Mucosa of gallbladder (tissue), 1 donor: ENCODE results near the gene IWS1. TPM values are rescaled to one million over a fixed set of nuclear protein-coding genes. Genes with fewer than 3 reads are reported as not detected.
"Not testable (repeated sequence)": the region's sequence is repeated elsewhere in the genome, so short reads cannot be mapped to it uniquely, and the experiment has no call there.

Source experiments
- DNase-seq: peaks from one replicate; pipeline ENCODE4 v3.0.0-alpha.2; 2020; ENCODE audit warnings: low spot score
- total RNA-seq: library from RNA; stranded (reverse); gene quantifications from one replicate; pipeline ENCODE4 v1.2.1, GENCODE V29; 2021
- donor health status: DM: no; HTN: no; CAD: no.

Gene IWS1
- total RNA-seq, 1 donor from 2014 or later, result 37.7 TPM

- no peak for DNase-seq
Observed at GRCh38 chr2:127560931-127561280, 34.6 kb upstream of the IWS1 start.

GRCh38 chr2:127560201-127560930, 34.1 kb upstream of the IWS1 start:
- no peak for DNase-seq

GRCh38 chr2:127559454-127559853, 33.2 kb upstream of the IWS1 start:
- DNase-seq, result no peak

GRCh38 chr2:127558911-127559310, 32.6 kb upstream of the IWS1 start:
- DNase-seq, result no peak

- no peak for DNase-seq
Observed at GRCh38 chr2:127552846-127553245, 26.6 kb upstream of the IWS1 start.

- no peak for DNase-seq
Observed at GRCh38 chr2:127552336-127552735, 26.0 kb upstream of the IWS1 start.

GRCh38 chr2:127551221-127551930, 25.1 kb upstream of the IWS1 start:
- no peak for DNase-seq

- no peak for DNase-seq
Observed at GRCh38 chr2:127546797-127547196, 20.5 kb upstream of the IWS1 start.

- DNase-seq, result no peak
Observed at GRCh38 chr2:127545796-127546195, 19.5 kb upstream of the IWS1 start.

GRCh38 chr2:127545189-127545588, 18.9 kb upstream of the IWS1 start:
- DNase-seq, result no peak

- DNase-seq, result not testable (repeated sequence)
Observed at GRCh38 chr2:127543013-127543501, 16.8 kb upstream of the IWS1 start.

- DNase-seq, result no peak
Observed at GRCh38 chr2:127542231-127542630, 15.9 kb upstream of the IWS1 start.

GRCh38 chr2:127541809-127542208, 15.5 kb upstream of the IWS1 start:
- no peak for DNase-seq

GRCh38 chr2:127537644-127538043, 11.4 kb upstream of the IWS1 start:
- DNase-seq, result no peak

- DNase-seq, result no peak
Observed at GRCh38 chr2:127536707-127537541, 10.6 kb upstream of the IWS1 start.

GRCh38 chr2:127535918-127536317, 9.6 kb upstream of the IWS1 start:
- DNase-seq, result no peak

- peak; percentile 78 for DNase-seq
Observed at GRCh38 chr2:127535422-127535901, 9.2 kb upstream of the IWS1 start, which contains the start of gene MYO7B. Gene MYO7B, plus strand, starts transcription at chr2:127535683. Its CDS starts 24,040 bp downstream, at chr2:127559723.

- no peak for DNase-seq
Observed at GRCh38 chr2:127532296-127532695, 6.0 kb upstream of the IWS1 start.

- no peak for DNase-seq
Observed at GRCh38 chr2:127531221-127531648, 4.9 kb upstream of the IWS1 start.

GRCh38 chr2:127530245-127531140, 4.2 kb upstream of the IWS1 start:
- DNase-seq, result no peak

- DNase-seq, result not testable (repeated sequence)
Observed at GRCh38 chr2:127529416-127529815, 3.1 kb upstream of the IWS1 start.
